GM18951 (cell line): ENCODE results near the gene RSPO1.

Experiments used
- POLR2A ChIP-seq: IDR thresholded peaks from 4 replicates; pipeline ENCODE4 v1.6.1; 2011; ENCODE audit warnings: mild to moderate bottlenecking; ENCODE audit not compliant: insufficient read length, insufficient read depth; ENCODE audit errors: extremely low read depth
- in situ Hi-C: fragments of 300-500 bp; cut with MboI; formaldehyde crosslinking; loops from one replicate; pipeline ENCODE4 v1.12.0; 2022; ENCODE audit warnings: low sequenced_read_pairs, mixed read lengths, inconsistent platforms; ENCODE audit not compliant: unreplicated experiment

Gene RSPO1

GRCh38 chr1:37562984-37563383 lies 71.7 kb downstream of the RSPO1 start:
- no peak for TF ChIP-seq POLR2A
- in situ Hi-C loops, result no loop called here
